ENCODE measurements around the gene ZFYVE28.
"Not testable (repeated sequence)": the region's sequence is repeated elsewhere in the genome, so short reads cannot be mapped to it uniquely, and the experiment has no call there.

ZFYVE28 gene

DNA sequence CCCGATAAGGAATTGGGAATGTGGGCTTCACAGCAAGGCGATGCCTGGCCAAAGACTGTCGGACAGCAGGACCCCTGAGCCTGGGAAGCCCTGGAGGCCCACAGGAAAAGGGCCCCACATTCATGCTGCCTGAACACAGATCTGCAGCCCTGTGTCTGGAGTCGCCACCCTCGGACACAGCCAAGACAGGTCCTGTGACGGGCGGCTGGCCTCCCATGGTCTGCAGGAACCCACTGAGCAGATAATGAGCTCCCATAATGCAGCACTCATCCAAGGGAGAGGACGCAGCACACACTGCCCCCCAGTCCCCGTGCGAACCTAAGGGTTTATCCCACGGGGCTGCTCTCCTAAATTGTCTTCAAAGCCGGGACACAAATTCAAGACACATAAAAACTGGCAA, 30.6 kb downstream of the ZFYVE28 start:
- H3K9me3 ChIP-seq (ENCODE audit: control insufficient read depth, insufficient read depth, low read length), result no peaks in the 10 kb centered on the region
- H3K9ac ChIP-seq (ENCODE audit: low read depth, low read length), result no peak overlapping the region
- peaks cover 29% of the 10 kb centered on the region for H3K4me1 ChIP-seq (ENCODE audit: insufficient read depth, low read length)
- H3K36me3 ChIP-seq (ENCODE audit: insufficient read depth, low read length), result no peaks in the 10 kb centered on the region

DNA sequence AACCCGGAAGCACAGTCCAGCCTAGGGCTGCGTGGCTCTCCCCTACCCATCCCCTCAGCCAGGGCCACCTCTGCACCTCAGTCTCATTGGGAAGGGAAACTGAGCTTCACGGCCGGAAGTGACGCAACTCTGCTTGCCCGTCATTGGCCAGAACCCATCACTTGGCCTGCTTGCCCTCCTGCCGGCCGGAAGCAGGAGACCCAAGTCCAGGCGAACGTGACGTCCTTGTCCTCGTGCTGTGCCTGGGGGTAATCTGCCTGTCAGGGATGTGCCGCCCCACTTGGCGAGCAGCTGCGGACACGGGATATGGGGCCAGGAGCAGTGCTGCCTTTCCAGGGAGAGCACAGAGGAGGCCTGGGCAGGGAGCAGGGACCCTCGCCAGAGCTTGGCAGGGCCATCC, 31.2 kb downstream of the ZFYVE28 start:
- Histone ChIP-seq H3K36me3 (ENCODE audit: insufficient read depth, low read length) (no peaks in the 10 kb centered on the region), H3K9me3 (ENCODE audit: control insufficient read depth, insufficient read depth, low read length) (no peaks in the 10 kb centered on the region), H3K9ac (ENCODE audit: low read depth, low read length) (no peak overlapping the region), H3K4me1 (ENCODE audit: insufficient read depth, low read length) (peaks cover 27% of the 10 kb centered on the region)

DNA sequence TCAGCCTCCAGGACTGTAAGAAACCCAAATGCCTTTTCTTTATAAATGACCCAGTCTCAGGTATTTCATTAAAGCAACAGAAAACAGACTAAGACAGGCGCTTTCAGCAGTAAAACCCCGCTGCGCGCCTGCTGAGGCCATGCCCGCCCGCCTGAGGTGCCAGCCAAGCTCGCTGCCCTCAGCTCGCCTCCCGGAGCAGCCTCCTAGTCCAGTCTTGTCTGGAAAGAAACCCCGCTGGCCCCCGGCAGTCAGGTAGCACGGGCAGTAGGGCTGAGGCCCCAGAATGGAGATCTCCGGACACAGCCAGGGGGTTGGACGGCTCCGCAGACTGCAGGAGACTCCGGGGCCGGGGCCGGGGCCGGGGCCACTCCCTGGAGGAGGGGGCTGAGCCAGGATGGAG, 31.7 kb downstream of the ZFYVE28 start:
- peaks cover 27% of the 10 kb centered on the region for H3K4me1 ChIP-seq (ENCODE audit: insufficient read depth, low read length)
- no peak overlapping the region for H3K9ac ChIP-seq (ENCODE audit: low read depth, low read length)
- no peaks in the 10 kb centered on the region for H3K9me3 ChIP-seq (ENCODE audit: control insufficient read depth, insufficient read depth, low read length)
- no peaks in the 10 kb centered on the region for H3K36me3 ChIP-seq (ENCODE audit: insufficient read depth, low read length)

DNA sequence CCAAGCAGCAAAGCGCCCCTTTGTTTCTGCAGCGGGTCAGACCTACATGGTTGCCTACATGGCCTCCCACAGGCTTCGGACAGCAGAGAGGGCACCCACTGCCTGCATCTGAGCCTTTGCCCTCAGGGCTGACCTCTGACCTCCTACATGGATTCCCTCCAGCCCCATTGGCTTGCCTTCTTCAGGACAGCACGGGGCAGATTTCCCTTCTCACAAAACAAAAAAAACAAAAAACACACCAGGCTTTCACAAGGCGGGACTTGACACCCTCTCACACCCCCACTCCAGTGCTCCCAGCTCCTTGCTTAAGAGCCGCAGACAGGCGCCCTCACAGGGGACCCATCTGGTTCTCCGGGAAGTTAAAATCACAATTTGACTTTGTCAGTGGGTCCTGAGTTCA, 32.9 kb downstream of the ZFYVE28 start:
- no peaks in the 10 kb centered on the region; the same call in 1 of the 2 replicates for H3K9me3 ChIP-seq (ENCODE audit: control insufficient read depth, insufficient read depth, low read length)
- H3K36me3 ChIP-seq (ENCODE audit: insufficient read depth, low read length), result no peaks in the 10 kb centered on the region
- no peak overlapping the region for H3K9ac ChIP-seq (ENCODE audit: low read depth, low read length)
- H3K4me1 ChIP-seq (ENCODE audit: insufficient read depth, low read length), result peaks cover 21% of the 10 kb centered on the region

DNA sequence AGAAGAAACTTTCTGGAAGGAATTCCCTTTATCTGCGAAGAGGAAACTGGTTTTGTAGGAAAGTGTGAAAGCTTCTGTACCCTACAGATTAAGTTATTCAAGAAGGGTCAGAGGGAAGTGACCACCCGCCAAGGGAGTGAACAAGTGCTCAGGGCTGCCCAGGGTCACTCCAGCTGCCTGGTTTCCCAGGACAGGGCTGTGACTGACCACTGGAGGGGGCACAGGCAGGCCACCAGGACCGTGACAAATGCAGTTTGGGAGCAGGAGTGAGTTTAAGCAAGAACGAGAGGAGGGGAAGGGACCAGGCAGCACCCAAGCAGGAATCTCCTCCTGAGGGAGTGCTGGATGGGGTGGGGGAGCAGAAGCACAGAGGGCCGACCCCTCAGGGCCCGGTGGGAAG, 34.2 kb downstream of the ZFYVE28 start:
- peaks cover 9% of the 10 kb centered on the region; the same call in 1 of the 2 replicates for H3K4me1 ChIP-seq (ENCODE audit: insufficient read depth, low read length)
- no peak overlapping the region for H3K9ac ChIP-seq (ENCODE audit: low read depth, low read length)
- H3K9me3 ChIP-seq (ENCODE audit: control insufficient read depth, insufficient read depth, low read length), result peaks cover 6% of the 10 kb centered on the region
- H3K36me3 ChIP-seq (ENCODE audit: insufficient read depth, low read length), result no peaks in the 10 kb centered on the region

DNA sequence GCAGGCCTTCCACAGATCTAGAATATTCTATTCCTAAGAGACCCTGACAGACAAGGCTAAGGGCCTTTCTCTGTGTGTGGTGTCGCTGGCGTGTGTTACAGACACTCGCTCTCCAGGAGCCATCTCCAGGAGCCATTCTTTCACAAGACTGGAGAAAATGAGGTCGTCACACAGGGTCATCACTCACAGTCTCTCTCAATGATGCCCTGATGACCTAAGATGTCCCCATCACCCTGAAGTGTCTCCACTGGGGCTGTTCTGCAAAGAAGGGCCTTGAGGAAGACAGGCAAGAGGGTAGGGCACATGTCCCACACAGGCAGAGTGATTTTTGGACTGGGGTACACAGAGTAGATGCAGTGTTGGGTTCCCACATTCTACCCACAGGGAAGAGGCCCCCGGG, 34.7 kb downstream of the ZFYVE28 start:
- Histone ChIP-seq H3K9ac (ENCODE audit: low read depth, low read length) (no peak overlapping the region), H3K36me3 (ENCODE audit: insufficient read depth, low read length) (no peaks in the 10 kb centered on the region), H3K4me1 (ENCODE audit: insufficient read depth, low read length) (0 out of 2 replicates have a peak, but pooled peaks cover 5% of the 10 kb centered on the region), H3K9me3 (ENCODE audit: control insufficient read depth, insufficient read depth, low read length) (peaks cover 6% of the 10 kb centered on the region)

DNA sequence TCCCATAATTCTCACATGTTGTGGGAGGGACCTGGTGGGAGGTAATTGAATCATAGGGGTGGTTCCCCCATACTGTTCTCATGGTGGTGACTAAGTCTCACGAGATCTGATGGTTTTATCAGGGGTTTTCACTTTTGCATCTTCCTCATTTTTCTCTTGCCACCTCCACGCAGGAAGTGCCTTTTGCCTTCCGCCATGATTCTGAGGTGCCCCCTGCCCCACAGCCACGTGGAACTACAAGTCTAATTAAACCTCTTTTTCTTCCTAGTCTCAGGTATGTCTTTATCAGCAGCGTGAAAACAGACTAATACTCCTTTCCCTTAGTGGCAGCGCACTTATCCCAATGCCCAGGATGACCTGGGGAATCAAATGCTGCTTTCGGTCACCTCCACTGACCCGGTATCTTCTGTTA, 35.2 kb downstream of the ZFYVE28 start:
- H3K4me1 ChIP-seq (ENCODE audit: insufficient read depth, low read length); H3K9ac ChIP-seq (ENCODE audit: low read depth, low read length); H3K9me3 ChIP-seq (ENCODE audit: control insufficient read depth, insufficient read depth, low read length); H3K36me3 ChIP-seq (ENCODE audit: insufficient read depth, low read length): not testable (repeated sequence)

DNA sequence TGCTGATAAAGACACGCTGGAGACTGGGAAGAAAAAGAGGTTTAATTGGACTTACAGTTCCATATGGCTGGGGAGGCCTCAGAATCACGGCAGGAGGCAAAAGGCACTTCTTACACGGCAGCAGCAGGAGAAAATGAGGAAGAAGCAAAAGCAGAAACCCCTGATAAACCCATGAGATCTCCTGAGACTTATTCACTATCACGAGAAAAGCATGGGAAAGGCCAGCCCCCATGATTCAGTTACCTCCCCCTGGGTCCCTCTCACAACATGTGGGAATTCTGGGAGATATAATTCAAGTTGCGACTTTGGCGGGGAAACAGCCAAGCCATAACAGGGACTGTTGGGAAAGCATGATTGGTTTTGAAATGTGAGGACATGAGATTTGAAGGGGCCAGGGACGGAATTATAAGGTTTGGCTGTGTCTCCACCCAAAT, 35.7 kb downstream of the ZFYVE28 start:
- not testable (repeated sequence) for H3K4me1 ChIP-seq (ENCODE audit: insufficient read depth, low read length); H3K36me3 ChIP-seq (ENCODE audit: insufficient read depth, low read length); H3K9ac ChIP-seq (ENCODE audit: low read depth, low read length); H3K9me3 ChIP-seq (ENCODE audit: control insufficient read depth, insufficient read depth, low read length)

DNA sequence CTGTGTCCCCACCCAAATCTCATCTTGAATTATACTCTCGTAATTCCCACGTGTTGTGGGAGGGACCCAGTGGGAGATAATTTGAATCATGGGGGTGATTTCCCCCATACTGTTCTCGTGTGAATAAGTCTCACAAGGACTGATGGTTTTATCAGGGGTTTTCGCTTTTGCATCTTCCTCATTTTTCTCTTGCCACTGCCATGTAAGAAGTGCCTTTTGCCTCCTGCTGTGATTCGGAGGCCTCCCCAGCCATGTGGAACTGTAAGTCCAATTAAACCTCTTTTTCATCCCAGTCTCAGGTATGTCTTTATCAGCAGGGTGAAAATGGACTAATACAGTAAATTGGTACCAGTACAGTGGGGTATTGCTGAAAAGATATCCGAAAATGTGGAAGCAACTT, 37.9 kb downstream of the ZFYVE28 start:
- not testable (repeated sequence) for H3K4me1 ChIP-seq (ENCODE audit: insufficient read depth, low read length); H3K36me3 ChIP-seq (ENCODE audit: insufficient read depth, low read length); H3K9ac ChIP-seq (ENCODE audit: low read depth, low read length); H3K9me3 ChIP-seq (ENCODE audit: control insufficient read depth, insufficient read depth, low read length)

DNA sequence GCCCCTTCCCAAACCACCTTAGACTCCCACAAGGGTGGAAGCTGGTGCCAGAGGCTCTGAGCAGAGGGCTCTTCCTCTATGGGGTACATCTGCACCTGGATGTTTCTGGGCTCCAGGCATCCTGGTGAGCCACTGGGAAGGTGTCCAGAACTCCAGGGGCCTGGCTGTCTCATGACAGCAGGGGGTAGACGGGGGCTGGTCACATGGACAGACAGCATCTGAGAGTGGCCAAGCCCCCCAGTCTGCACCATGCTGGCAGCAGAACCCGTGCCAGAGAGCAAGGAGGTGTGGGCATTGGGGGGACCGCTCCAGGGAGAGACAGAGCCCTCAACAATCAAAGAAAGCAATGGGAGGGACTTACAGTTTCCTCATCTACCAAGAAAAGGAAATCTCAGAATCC, 39.5 kb downstream of the ZFYVE28 start:
- H3K9me3 ChIP-seq (ENCODE audit: control insufficient read depth, insufficient read depth, low read length), result peaks cover 6% of the 10 kb centered on the region
- H3K36me3 ChIP-seq (ENCODE audit: insufficient read depth, low read length), result no peaks in the 10 kb centered on the region
- H3K9ac ChIP-seq (ENCODE audit: low read depth, low read length), result no peak overlapping the region
- no peaks in the 10 kb centered on the region for H3K4me1 ChIP-seq (ENCODE audit: insufficient read depth, low read length)

DNA sequence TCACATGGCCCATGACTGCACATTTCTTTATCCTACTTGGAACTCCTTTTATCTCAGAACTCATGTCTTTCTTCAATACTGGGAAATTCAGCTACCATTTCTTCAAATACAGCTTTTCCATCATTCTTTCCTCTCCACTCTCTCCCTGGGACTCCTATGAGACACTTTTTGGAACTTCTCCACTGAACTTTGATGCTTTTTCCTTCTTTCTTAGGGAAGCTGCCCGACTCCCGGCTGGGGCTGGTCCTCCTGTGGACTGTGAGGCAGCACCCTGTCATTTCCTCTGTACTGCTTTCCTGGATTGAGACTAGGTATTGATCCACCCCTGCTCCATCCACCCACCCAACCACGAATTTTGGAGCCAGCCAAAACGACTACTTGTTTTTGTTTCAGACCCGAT, 40.0 kb downstream of the ZFYVE28 start:
- Histone ChIP-seq H3K4me1 (ENCODE audit: insufficient read depth, low read length) (no peaks in the 10 kb centered on the region), H3K36me3 (ENCODE audit: insufficient read depth, low read length) (no peaks in the 10 kb centered on the region), H3K9me3 (ENCODE audit: control insufficient read depth, insufficient read depth, low read length) (peaks cover 6% of the 10 kb centered on the region), H3K9ac (ENCODE audit: low read depth, low read length) (no peak overlapping the region)

DNA sequence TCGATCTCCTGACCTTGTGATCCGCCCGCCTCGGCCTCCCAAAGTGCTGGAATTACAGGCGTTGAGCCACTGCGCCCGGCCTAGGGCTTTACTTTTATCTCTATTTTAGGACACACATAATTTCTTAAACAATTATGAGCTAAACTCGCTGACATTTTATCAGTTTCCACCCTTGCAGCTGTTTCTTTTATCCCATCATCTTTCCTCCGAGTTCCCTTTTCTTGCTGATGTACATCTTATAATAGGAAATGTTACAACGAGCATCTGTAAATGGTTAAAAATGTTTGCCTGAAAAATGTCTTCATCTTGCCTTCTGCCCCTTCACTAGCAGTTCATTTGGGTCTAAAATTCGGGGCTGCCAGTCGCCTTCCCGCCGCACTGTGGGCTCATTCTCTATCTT, 41.2 kb downstream of the ZFYVE28 start:
- H3K36me3 ChIP-seq (ENCODE audit: insufficient read depth, low read length), result no peaks in the 10 kb centered on the region
- peaks cover 6% of the 10 kb centered on the region for H3K9me3 ChIP-seq (ENCODE audit: control insufficient read depth, insufficient read depth, low read length)
- no peaks in the 10 kb centered on the region for H3K4me1 ChIP-seq (ENCODE audit: insufficient read depth, low read length)
- H3K9ac ChIP-seq (ENCODE audit: low read depth, low read length), result no peak overlapping the region

DNA sequence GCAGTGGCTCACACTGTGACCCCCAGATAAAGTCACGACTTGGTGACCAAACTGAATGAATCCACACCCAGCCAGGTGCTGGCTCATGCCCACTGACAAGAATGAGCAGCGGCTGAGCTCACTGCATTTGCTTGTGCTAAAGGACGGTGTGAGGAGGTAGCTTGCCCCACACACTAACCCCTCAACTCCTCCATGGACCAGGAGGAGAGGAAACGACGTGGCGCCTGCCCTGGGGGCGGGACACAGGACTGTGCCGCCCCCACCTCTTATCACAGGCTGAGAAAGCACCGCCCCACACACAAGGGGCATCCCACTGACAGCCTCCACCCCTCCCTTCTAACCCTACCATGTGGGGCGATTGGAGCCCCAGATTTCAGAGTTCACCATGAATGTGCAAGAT, 43.0 kb downstream of the ZFYVE28 start:
- Histone ChIP-seq H3K36me3 (ENCODE audit: insufficient read depth, low read length) (no peaks in the 10 kb centered on the region), H3K9me3 (ENCODE audit: control insufficient read depth, insufficient read depth, low read length) (peaks cover 5% of the 10 kb centered on the region), H3K4me1 (ENCODE audit: insufficient read depth, low read length) (no peaks in the 10 kb centered on the region), H3K9ac (ENCODE audit: low read depth, low read length) (no peak overlapping the region)

DNA sequence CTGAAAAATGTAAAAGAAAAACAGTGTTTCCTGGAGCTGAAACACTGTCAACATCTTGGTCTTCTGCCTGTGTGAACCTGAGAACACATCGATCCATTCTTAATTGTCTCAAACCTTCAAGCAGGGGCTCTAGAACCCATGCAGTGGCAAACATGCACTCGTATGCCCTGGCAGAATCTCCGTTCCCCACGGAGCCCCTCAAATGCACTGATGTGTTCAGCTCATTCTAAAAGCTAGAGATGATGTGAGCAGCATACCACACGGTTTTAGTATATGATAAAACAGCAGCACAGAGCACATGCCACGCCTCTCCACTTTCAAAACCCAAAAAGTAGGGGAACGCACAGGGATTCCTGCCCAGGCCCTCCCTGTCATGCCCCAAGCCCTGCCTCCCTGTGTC, 44.9 kb downstream of the ZFYVE28 start:
- no peaks in the 10 kb centered on the region for H3K36me3 ChIP-seq (ENCODE audit: insufficient read depth, low read length)
- no peaks in the 10 kb centered on the region; the same call in 1 of the 2 replicates for H3K9me3 ChIP-seq (ENCODE audit: control insufficient read depth, insufficient read depth, low read length)
- no peaks in the 10 kb centered on the region for H3K4me1 ChIP-seq (ENCODE audit: insufficient read depth, low read length)
- H3K9ac ChIP-seq (ENCODE audit: low read depth, low read length), result no peak overlapping the region

DNA sequence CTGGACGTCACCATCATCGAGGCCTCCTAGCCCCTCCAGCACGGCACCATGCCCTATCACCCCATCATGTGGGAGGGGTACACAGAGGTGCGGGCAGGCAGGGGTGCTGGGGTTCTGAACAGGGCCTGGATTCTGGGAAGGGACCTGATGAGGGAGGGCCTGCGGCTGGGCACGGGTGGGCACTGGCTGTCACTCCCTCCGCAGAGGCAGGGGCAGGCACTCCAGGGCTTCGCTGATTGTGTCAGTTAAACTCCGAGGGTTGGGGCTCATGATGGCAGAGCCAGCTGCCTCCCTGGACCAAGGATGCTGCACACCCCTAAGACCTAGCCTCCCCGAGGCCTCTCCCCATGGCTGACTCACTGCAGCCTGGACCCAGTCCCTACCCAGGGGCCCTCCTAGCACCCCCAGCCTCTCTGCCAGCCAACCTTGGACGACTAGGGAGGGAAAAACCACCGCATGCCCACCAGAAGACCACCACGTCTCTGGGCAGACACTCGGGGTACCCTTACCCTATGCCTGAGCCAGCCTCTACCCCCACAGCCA, 45.9 kb downstream of the ZFYVE28 start:
- Histone ChIP-seq H3K9me3 (ENCODE audit: control insufficient read depth, insufficient read depth, low read length) (no peaks in the 10 kb centered on the region; the same call in 1 of the 2 replicates), H3K9ac (ENCODE audit: low read depth, low read length) (no peak overlapping the region), H3K4me1 (ENCODE audit: insufficient read depth, low read length) (no peaks in the 10 kb centered on the region), H3K36me3 (ENCODE audit: insufficient read depth, low read length) (no peaks in the 10 kb centered on the region)
